GM21786 (cell line): Measurements from ENCODE around the gene BCAT1.
"Not testable (repeated sequence)": the region's sequence is repeated elsewhere in the genome, so short reads cannot be mapped to it uniquely, and the experiment has no call there.

ENCODE experiments used
- ATAC-seq: cut with Tn5 transposase; IDR thresholded peaks from one replicate; pipeline ENCODE4 v1.9.1; 2021; ENCODE audit not compliant: unreplicated experiment

BCAT1 gene

GRCh38 chr12:24960222-24960855, 11.4 kb upstream of the BCAT1 start:
- peak; percentile 75 for ATAC-seq

GRCh38 chr12:24956351-24956750, 7.5 kb upstream of the BCAT1 start:
- ATAC-seq = not testable (repeated sequence)

- no peak for ATAC-seq
Measured at GRCh38 chr12:24955853-24956252, 7.0 kb upstream of the BCAT1 start.

- no peak for ATAC-seq
Measured at GRCh38 chr12:24955389-24955788, 6.5 kb upstream of the BCAT1 start.

GRCh38 chr12:24954261-24954660, 5.4 kb upstream of the BCAT1 start:
- no peak for ATAC-seq

GRCh38 chr12:24952389-24952788, 3.5 kb upstream of the BCAT1 start:
- ATAC-seq = no peak

- ATAC-seq = peak; percentile 43
Measured at GRCh38 chr12:24950231-24950834, 1.4 kb upstream of the BCAT1 start.

GRCh38 chr12:24948420-24948756, 513 bp downstream of the BCAT1 start:
- peak; percentile 18 for ATAC-seq

GRCh38 chr12:24947541-24948419, 1.1 kb downstream of the BCAT1 start:
- no peak for ATAC-seq

GRCh38 chr12:24945845-24946244, 3.1 kb downstream of the BCAT1 start:
- ATAC-seq = no peak

- ATAC-seq = no peak
Measured at GRCh38 chr12:24945039-24945438, 3.9 kb downstream of the BCAT1 start.

GRCh38 chr12:24944601-24944975, 4.3 kb downstream of the BCAT1 start:
- ATAC-seq = no peak

GRCh38 chr12:24943947-24944600, 4.8 kb downstream of the BCAT1 start:
- ATAC-seq = no peak

- no peak for ATAC-seq
Measured at GRCh38 chr12:24940157-24940556, 8.7 kb downstream of the BCAT1 start.

- not testable (repeated sequence) for ATAC-seq
Measured at GRCh38 chr12:24939551-24939950, 9.3 kb downstream of the BCAT1 start.

- ATAC-seq = no peak
Measured at GRCh38 chr12:24938341-24938740, 10.6 kb downstream of the BCAT1 start.

- ATAC-seq = no peak
Measured at GRCh38 chr12:24937553-24938244, 11.2 kb downstream of the BCAT1 start.

GRCh38 chr12:24933694-24934407, 15.1 kb downstream of the BCAT1 start:
- no peak for ATAC-seq

- peak; percentile 95 for ATAC-seq
Measured at GRCh38 chr12:24931666-24932405, 17.1 kb downstream of the BCAT1 start.

GRCh38 chr12:24929953-24930352, 18.9 kb downstream of the BCAT1 start:
- ATAC-seq = no peak
